Cerebellar cortex (tissue), 1 donor: ENCODE measurements around the gene MOB2.
"Not testable (repeated sequence)": the region's sequence is repeated elsewhere in the genome, so short reads cannot be mapped to it uniquely, and the experiment has no call there.

Experiments used
- DNase-seq: peaks from one replicate; pipeline ENCODE4 v3.0.0-alpha.2; 2015; ENCODE audit warnings: low spot score

The MOB2 gene

DNA sequence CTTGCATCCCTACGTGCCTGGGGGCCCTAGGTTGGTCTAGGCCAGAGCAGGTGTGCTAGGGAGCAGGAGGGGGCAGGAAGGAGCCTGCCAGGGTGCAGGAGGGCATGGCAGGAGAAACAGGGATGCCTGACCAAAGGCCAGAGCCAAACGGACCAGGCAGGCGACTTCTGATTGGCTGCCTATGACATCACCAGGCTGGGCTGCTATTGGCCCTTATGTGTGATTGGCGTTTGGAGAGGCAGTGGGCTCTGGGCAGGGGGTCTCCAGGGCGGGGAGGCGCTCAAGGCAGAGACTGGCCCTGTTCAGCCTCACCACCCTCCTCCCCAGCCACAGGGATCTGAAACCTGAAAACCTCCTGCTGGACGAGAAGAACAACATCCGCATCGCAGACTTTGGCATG lies 44.4 kb downstream of the MOB2 start:
- DNase-seq, result peak; percentile 95

- DNase-seq, result no peak
Observed at GRCh38 chr11:1440496-1440895, 46.1 kb downstream of the MOB2 start.

- DNase-seq, result no peak
Observed at GRCh38 chr11:1440066-1440465, 46.5 kb downstream of the MOB2 start.

DNA sequence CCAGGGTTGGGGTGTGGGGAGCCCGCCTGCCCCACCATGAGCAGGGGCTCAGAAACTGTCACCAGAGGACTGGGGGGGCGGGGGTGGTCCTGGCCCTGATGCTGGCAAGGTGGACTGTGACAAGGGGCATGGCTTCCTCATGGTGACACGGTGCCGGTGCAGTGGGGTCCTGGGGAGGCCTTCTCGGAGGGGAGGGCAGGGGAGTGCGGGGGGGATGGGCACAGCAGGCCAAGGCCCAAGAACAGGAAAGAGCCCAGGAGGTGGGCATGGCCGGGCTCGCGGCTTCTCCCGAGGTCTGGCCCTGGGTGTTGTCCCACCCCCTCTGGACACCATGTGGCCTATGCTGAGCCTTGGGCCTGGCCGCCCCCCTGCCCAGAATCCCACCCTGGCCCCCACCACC lies 47.2 kb downstream of the MOB2 start:
- DNase-seq, result no peak

- DNase-seq, result no peak
Observed at GRCh38 chr11:1438967-1439330, 47.6 kb downstream of the MOB2 start.

GRCh38 chr11:1438261-1438966 lies 48.2 kb downstream of the MOB2 start:
- DNase-seq, result peak; percentile 33

DNA sequence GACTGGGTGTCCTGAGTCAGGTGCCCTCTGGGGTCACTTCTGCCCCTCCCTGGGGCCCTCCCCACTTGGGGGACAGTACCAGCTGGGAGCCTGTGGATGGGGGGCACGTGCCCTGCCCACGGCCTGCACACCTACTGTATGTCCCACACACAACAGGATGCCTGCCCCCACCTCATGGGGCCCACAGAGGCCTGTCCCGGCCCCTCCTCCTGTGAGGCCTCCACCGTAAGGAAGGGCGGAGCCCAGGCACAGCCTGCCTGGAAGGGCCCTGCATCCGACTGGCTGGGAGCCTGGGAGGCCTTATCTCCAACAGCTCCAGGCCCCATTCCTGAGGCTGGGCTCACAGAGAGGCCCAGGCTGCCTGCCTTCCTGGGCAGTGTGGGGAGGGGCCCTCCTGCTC lies 49.1 kb downstream of the MOB2 start:
- DNase-seq, result peak; percentile 34

GRCh38 chr11:1436468-1437039 lies 50.0 kb downstream of the MOB2 start:
- no peak for DNase-seq

GRCh38 chr11:1435820-1436467 lies 50.6 kb downstream of the MOB2 start:
- no peak for DNase-seq

DNA sequence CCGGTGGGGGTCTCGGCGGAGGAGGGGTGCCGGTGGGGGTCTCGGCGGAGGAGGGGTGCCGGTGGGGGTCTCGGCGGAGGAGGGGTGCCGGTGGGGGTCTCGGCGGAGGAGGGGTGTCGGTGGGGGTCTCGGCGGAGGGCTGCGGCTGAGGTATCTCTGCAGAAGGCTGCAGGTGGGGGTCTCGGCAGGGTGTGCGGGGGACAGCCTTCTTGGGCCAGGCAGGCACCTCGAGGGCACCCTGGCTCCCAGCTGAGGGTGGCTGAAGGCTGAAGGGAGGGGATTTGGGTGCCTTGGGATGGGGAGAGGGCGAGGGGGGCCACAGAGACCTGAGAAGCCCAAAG lies 51.1 kb downstream of the MOB2 start:
- DNase-seq, result not testable (repeated sequence)

DNA sequence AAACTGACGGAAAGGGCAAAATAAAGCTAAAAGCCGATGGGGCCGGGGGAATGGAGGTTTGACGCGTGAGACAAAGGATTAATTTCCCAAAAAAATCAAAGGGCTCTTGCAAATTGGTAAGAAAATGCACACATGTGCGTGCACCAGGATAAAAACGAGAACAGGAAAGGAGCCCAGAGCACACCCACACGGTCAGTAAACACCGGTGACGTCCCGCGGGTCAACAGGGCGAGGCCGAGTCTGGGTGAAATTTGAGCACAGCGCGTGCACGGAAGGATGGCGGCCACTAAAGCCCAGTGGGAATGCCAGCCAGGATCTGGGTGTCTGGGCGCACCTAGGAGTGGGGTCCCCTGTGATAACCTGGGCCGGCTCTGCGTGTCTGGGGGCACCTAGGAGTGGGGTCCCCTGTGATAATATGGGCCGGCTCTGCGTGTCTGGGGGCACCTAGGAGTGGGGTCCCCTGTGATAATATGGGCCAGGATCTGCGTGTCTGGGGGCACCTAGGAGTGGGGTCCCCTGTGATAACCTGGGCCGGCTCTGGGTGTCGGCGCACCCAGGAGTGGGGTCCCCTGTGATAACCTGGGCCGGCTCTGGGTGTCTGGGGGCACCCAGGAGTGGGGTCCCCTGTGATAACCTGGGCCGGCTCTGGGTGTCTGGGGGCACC lies 52.5 kb downstream of the MOB2 start:
- DNase-seq, result no peak

DNA sequence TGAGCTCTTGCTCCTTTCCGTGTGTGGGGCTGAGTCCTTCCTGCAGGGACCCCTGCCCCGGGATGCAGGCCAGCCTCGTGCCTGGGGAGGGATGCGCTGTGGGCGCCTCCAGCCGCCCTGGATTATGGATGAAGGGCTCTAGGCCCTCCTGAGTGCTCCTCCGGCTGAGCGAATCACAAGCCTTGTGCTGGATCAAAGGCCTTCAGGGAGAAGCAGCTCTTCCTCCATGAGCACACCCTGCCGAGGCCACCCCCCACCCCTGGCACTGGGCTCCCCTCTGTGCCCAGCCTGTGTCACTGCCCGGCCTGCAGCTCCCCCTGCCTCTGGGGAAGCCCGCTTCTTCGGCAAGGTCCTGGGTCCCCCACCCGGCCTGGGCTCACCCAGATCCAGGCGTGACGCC lies 53.0 kb downstream of the MOB2 start:
- no peak for DNase-seq

GRCh38 chr11:1428762-1429316 lies 57.7 kb downstream of the MOB2 start:
- DNase-seq, result no peak

- DNase-seq, result no peak
Observed at GRCh38 chr11:1425439-1425838, 61.1 kb downstream of the MOB2 start.

DNA sequence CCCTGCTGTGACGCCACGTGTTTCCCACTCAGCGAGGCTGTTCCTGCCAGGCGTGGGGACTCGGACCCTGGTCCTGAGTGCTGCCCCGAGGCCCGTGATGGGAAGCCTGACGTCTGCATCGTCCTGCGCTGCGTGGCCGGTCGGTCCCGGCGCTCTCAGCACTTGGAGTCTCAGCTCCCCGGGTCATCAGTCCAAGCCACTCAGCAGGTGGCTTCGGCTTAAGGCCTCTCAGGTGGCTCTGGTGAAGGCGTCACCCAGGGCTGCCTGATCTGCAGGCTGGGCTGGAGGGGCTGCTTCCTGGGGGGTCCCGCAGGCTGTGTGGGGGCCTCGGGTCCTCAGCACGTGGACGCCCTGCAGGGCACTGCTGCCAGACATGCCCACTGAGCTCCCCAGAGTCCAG lies 61.6 kb downstream of the MOB2 start:
- DNase-seq, result no peak

DNA sequence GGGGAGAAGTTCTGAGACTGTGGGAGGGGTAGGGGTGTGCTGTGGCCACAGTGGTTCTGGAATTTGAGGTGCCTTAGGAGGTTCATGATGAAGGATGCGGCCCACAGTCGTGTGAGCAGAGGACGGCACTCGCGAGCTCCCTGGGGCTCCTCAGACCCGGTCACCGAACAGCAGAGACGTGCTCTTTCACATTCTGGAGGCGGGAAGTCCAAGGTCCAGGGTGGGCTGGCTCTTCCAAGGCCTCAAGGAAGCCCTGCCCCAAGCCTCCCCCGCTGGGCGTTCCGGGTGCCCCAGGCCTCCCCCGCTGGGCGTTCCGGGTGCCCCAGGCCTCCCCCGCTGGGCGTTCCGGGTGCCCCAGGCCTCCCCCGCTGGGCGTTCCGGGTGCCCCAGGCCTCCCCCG lies 63.2 kb downstream of the MOB2 start:
- not testable (repeated sequence) for DNase-seq

DNA sequence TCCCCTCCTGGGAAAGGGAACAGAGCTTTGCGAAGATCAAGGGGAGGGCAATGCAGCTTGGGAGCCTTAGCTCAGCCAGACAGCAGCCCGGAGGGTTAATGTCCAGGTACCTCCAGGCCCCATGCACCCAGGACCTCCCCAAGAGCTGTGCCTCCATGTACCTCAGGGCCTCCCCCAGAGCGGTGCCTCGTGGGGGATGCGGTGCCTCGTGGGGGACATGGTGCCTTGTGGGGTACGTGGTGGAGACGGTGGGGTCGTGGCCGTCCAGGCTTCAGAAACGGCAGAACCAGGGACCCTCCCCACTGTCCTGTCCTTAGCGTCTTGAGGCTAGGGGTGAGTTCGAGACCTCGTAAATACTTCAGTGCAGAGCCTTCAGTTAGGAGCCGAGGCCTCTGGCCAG lies 63.6 kb downstream of the MOB2 start:
- DNase-seq, result no peak

DNA sequence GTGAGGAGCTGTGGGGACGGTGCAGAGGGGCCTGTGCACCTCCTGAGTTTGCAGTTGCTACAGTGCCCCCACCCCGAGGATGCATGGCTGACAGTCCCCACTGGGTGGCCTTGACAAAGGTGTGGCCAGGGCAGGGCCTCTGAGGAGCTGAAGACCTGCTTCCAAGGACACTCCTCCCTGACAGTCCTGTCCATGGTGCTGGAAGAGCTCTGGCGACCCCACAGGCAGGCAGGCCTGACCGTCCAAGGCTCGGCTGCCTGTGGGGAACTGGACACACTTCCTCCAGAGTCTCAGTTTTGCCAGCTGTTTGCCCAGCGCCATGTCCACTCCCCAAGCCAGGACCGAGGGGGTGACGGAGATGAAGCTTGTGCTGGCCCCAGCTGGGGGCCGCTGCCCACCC lies 64.1 kb downstream of the MOB2 start:
- DNase-seq, result no peak

DNA sequence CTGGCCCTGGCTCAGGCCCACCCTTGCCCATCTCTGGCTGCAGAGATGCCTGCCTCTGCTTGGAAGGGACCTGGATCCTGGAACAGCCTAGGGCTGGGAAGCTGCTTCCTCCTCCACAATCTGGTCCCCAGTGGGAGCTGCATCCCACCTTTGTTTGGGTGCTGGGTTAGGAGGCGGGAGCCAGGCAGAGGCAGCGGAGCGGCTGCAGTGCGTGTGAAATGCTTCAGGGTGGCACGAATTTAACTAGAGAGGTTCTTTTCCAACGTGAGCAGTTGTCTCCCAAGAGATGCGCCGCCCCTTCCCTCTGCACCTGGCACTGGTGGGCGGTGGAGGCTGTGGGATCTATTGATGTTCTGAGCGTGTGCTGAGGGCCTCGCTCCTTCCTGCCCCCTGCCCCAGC lies 65.3 kb downstream of the MOB2 start:
- DNase-seq, result no peak

DNA sequence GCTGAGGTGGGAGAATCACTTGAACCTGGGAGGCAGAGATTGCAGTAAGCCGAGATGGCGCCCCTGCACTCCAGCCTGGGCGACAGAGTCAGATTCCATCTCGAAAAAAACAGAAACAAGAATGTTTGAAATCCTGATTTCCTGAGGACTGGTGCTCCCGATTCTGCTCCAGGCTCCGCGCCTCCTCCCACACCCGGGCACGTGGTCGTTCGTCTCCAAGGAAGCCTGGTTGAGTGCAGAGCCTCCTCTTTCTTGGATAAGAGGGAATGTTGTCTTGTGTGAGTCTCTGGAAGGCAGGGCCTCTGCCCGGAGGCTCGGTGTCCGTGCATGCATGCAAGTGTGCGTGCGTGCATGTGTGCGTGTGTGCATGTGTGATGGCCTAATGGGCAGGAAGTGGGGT lies 66.8 kb downstream of the MOB2 start:
- DNase-seq, result no peak
